Progenitor cell of endocrine pancreas (in vitro differentiated cells): ENCODE measurements around the gene SSX2. TPM values are rescaled to one million over a fixed set of nuclear protein-coding genes. Genes with fewer than 3 reads are reported as not detected.
"Not testable (repeated sequence)": the region's sequence is repeated elsewhere in the genome, so short reads cannot be mapped to it uniquely, and the experiment has no call there.

Source experiments
- DNase-seq: peaks from one replicate; pipeline ENCODE4 v3.0.0; 2021; ENCODE audit warnings: low spot score; ENCODE audit not compliant: unreplicated experiment
- H3K27ac Mint-ChIP-seq: 2 replicates; pipeline ENCODE4 v1.8.0; 2021; ENCODE audit warnings: mild to moderate bottlenecking, moderate library complexity, mixed read lengths
- H3K27me3 Mint-ChIP-seq: 2 replicates; pipeline ENCODE4 v1.8.0; 2021; ENCODE audit warnings: mixed read lengths
- H3K36me3 Mint-ChIP-seq: 2 replicates; pipeline ENCODE4 v1.8.0; 2022; ENCODE audit warnings: mixed read lengths; ENCODE audit not compliant: insufficient read depth
- H3K4me1 Mint-ChIP-seq: 2 replicates; pipeline ENCODE4 v1.8.0; 2021; ENCODE audit warnings: low read depth, mixed read lengths
- H3K4me3 Mint-ChIP-seq: 2 replicates; pipeline ENCODE4 v1.8.0; 2021; ENCODE audit warnings: low read depth, mild to moderate bottlenecking, moderate library complexity, mixed read lengths
- H3K9me3 Mint-ChIP-seq: 2 replicates; pipeline ENCODE4 v1.8.0; 2021; ENCODE audit warnings: low read depth, mixed read lengths
- long read RNA-seq: library from polyadenylated mRNA; unstranded; transcript quantifications from one replicate; pipeline ENCODE4 v2.0.0, GENCODE V29; 2020
- total RNA-seq: library from RNA; stranded (reverse); gene quantifications from 2 replicates; pipeline ENCODE4 v1.2.1, GENCODE V29; 2021

The SSX2 gene
- not detected in 2 replicates for total RNA-seq
- long read RNA-seq, result 0 reads

DNA sequence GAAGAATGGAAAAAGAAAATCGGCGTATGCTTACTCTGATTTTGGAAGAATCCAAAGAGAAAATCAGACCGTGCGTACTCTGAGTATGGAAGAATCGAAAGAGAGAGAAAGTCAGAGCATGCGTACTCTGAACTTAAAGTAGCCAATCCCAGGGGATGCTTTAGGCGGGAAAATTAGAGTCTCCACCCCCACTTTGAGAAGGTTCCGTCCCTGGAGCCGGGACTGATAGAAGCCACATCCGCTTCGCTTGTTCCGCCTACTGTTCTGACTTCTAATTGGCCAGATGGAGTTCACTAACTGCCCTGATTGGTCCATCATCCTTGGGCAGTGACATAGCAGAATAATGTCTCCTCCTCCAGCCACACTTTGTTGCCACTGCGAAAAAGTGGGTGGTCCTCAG lies at the start of gene SSX2:
SSX2 (minus strand) TSS at position 101 of the 400 bp plus-strand sequence. CDS start 1,429 bp downstream, outside the sequence.
- not testable (repeated sequence) for DNase-seq, H3K4me1 Mint-ChIP-seq, H3K27me3 Mint-ChIP-seq, H3K9me3 Mint-ChIP-seq, H3K36me3 Mint-ChIP-seq, H3K4me3 Mint-ChIP-seq, H3K27ac Mint-ChIP-seq

GRCh38 chrX:52750952-52751351 lies 44.0 kb upstream of the SSX2 start, which contains the start of gene SSX2B:
Gene SSX2B (plus strand): TSS chrX:52751252. CDS start chrX:52752681, 1,429 bp downstream.
- H3K4me1 Mint-ChIP-seq, H3K4me3 Mint-ChIP-seq, H3K36me3 Mint-ChIP-seq, H3K27ac Mint-ChIP-seq, H3K27me3 Mint-ChIP-seq, DNase-seq, H3K9me3 Mint-ChIP-seq: not testable (repeated sequence)

- H3K9me3 Mint-ChIP-seq, H3K27ac Mint-ChIP-seq, H3K27me3 Mint-ChIP-seq, H3K4me3 Mint-ChIP-seq, H3K36me3 Mint-ChIP-seq, DNase-seq, H3K4me1 Mint-ChIP-seq: not testable (repeated sequence)
These were observed 14.9 kb downstream of the SSX2 start for GRCh38 chrX:52692034-52692433.

DNA sequence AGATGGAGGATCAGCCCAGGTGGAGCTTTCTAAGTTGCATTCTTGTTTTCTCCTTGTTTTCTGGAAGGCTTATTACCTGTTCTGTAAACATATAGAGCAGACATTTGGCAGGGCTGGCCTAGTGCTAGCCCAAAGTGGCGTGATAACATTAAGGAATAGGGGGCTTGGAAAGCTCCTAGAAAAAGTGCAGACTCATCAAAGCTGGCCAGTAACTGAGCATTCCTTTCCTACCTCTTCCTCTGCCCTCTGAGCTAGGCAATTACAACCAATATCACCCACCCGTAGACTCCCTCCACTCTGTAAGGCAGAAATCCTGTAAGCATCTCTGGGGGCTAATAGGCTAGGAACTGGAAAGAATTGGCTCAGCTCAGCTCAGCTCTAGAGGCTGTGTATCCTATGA lies 44.8 kb downstream of the SSX2 start:
- H3K27me3 Mint-ChIP-seq, result not testable (repeated sequence)

DNA sequence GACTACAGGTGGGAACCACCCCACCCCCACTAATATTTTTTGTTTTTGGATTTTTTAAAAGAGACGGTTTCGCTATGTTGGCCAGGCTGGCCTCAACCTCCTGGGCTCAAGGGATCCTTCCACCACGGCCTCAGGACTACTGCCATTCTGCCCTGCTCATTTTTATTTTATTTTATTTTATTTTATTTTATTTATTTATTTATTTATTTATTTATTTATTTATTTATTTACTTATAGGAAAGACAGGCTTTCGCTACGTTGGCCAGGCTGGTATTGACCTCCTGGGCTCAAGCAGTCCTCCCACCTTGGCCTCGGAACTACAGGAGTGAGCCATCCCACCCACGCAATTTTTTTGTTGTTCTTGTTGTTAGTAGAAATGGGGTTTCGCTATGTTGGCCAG lies 51.5 kb downstream of the SSX2 start:
- not testable (repeated sequence) for H3K4me3 Mint-ChIP-seq

More for the DNA sequence above, 44.8 kb downstream of the SSX2 start:
- not testable (repeated sequence) for H3K4me3 Mint-ChIP-seq, H3K4me1 Mint-ChIP-seq, DNase-seq, H3K9me3 Mint-ChIP-seq, H3K27ac Mint-ChIP-seq, H3K36me3 Mint-ChIP-seq

GRCh38 chrX:52654800-52655199 lies 52.2 kb downstream of the SSX2 start, which contains the start of gene SSX7:
Gene SSX7 (minus strand): TSS chrX:52654900. CDS start chrX:52653472, 1,428 bp downstream.
- DNase-seq, H3K4me1 Mint-ChIP-seq, H3K4me3 Mint-ChIP-seq, H3K27me3 Mint-ChIP-seq, H3K27ac Mint-ChIP-seq, H3K36me3 Mint-ChIP-seq: not testable (repeated sequence)
- peaks cover 21% of the 10 kb centered on the region for H3K9me3 Mint-ChIP-seq

More for the DNA sequence above, 51.5 kb downstream of the SSX2 start:
- not testable (repeated sequence) for H3K36me3 Mint-ChIP-seq, H3K27me3 Mint-ChIP-seq, DNase-seq, H3K4me1 Mint-ChIP-seq, H3K27ac Mint-ChIP-seq
- peaks cover 21% of the 10 kb centered on the region for H3K9me3 Mint-ChIP-seq

DNA sequence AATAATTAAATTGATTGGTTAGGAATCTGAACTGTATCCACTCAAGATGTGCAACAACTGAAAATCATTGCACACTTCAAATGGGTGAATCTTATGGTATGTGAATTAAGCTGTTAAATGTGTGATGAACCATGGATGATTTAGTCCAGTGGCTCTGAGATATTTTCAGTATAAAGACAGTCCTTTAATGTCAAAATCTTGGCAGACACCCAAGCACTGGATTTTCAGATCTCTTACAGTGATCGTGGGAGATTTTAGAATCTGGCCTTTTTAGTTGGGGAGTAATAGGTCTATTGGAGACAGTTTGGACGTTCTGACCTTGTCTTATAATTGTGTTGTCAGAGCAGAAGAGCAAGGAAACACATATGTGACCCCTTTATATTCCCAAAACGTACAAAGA lies 56.3 kb downstream of the SSX2 start:
- H3K27me3 Mint-ChIP-seq, H3K4me3 Mint-ChIP-seq, H3K4me1 Mint-ChIP-seq, H3K27ac Mint-ChIP-seq, DNase-seq, H3K36me3 Mint-ChIP-seq: not testable (repeated sequence)
- H3K9me3 Mint-ChIP-seq, result peaks cover 30% of the 10 kb centered on the region

GRCh38 chrX:52648956-52649355 lies 58.0 kb downstream of the SSX2 start:
- not testable (repeated sequence) for H3K36me3 Mint-ChIP-seq, H3K4me3 Mint-ChIP-seq, H3K4me1 Mint-ChIP-seq, H3K27me3 Mint-ChIP-seq, DNase-seq, H3K27ac Mint-ChIP-seq
- H3K9me3 Mint-ChIP-seq, result peaks cover 25% of the 10 kb centered on the region

Other genes starting within 250 kb of the SSX2 start
- not detected in 2 replicates for gene XAGE1A, start 211.4 kb downstream of the SSX2 start, total RNA-seq
- not detected in 2 replicates for gene XAGE1B, start 190.1 kb downstream of the SSX2 start, total RNA-seq
- gene SSX7, start 52.3 kb downstream of the SSX2 start, total RNA-seq, result not detected in 2 replicates
- gene SSX2B, start 44.1 kb upstream of the SSX2 start, total RNA-seq, result not detected in 2 replicates
- not detected in 2 replicates for gene SPANXN5, start 90.2 kb upstream of the SSX2 start, total RNA-seq
- gene XAGE5, start 104.1 kb upstream of the SSX2 start, total RNA-seq, result not detected in 2 replicates
- gene XAGE3, start 160.9 kb upstream of the SSX2 start, total RNA-seq, result not detected in 2 replicates
- gene FAM156B, start 190.2 kb upstream of the SSX2 start, total RNA-seq, result 13.1 and 14.9 TPM in 2 replicates